ENCODE data around the gene PUM1. TPM values are rescaled to one million over a fixed set of nuclear protein-coding genes. Genes with fewer than 3 reads are reported as not detected.

PUM1 gene
- total RNA-seq, 1 experiment from 2014 or later: 109 TPM

DNA sequence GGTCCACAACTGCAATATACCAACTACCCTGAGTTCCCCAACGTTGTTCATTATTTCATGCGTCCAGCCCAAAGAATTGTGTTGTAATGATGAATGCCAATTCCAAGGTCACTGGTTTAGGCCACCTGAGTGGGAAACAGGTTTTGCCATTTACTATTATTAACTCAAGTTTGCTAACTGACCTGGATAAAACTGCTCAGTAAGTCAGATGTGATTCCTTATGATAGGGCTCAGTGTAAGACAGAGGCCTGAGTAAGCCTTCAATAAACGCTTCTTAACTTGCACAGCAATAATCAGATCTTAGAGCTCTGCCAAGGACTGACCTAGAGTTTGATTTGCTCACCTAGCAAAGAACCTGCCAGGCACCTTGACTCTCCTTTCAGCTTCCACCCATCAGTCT lies 10.0 kb downstream of the PUM1 start:
- POLR2A ChIA-PET: no interaction called here
- Histone ChIP-seq H3K4me3 (ENCODE audit: low read depth in 2 of 2, low read length in 2 of 2) (no peak overlapping the region), H3K36me3 (ENCODE audit: control insufficient read depth, insufficient read depth, low read length) (peaks cover 18% of the 10 kb centered on the region; the same call in 1 of the 2 replicates), H3K27ac (ENCODE audit: low read length) (no peak overlapping the region), H3K27me3 (ENCODE audit: control insufficient read depth, insufficient read depth, low read length) (no peaks in the 10 kb centered on the region), H3K4me1 (ENCODE audit: control insufficient read depth, insufficient read depth, low read length) (no peaks in the 10 kb centered on the region), H3K9me3 (ENCODE audit: control insufficient read depth, insufficient read depth, low read depth, low read length) (no peaks in the 10 kb centered on the region)
- intact Hi-C loops (cut with micrococcal nuclease; ENCODE audit: unreplicated experiment) (no loop called here), in situ Hi-C loops (cut with HindIII; ENCODE audit: low pct_unique_long_range_greater_than_20kb, low sequenced_read_pairs) (no loop called here)
- CTCF ChIA-PET: no interaction called here
- ATAC-seq (no peak), DNase-seq (ENCODE audit: low read depth, low spot score) (no peak)
- TF ChIP-seq, protein P1, sequence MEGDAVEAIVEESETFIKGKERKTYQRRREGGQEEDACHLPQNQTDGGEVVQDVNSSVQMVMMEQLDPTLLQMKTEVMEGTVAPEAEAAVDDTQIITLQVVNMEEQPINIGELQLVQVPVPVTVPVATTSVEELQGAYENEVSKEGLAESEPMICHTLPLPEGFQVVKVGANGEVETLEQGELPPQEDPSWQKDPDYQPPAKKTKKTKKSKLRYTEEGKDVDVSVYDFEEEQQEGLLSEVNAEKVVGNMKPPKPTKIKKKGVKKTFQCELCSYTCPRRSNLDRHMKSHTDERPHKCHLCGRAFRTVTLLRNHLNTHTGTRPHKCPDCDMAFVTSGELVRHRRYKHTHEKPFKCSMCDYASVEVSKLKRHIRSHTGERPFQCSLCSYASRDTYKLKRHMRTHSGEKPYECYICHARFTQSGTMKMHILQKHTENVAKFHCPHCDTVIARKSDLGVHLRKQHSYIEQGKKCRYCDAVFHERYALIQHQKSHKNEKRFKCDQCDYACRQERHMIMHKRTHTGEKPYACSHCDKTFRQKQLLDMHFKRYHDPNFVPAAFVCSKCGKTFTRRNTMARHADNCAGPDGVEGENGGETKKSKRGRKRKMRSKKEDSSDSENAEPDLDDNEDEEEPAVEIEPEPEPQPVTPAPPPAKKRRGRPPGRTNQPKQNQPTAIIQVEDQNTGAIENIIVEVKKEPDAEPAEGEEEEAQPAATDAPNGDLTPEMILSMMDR (IDR thresholded peaks at IDR 0.05): no peak
- no TSS peak for BruUV-seq (replicated peaks)

DNA sequence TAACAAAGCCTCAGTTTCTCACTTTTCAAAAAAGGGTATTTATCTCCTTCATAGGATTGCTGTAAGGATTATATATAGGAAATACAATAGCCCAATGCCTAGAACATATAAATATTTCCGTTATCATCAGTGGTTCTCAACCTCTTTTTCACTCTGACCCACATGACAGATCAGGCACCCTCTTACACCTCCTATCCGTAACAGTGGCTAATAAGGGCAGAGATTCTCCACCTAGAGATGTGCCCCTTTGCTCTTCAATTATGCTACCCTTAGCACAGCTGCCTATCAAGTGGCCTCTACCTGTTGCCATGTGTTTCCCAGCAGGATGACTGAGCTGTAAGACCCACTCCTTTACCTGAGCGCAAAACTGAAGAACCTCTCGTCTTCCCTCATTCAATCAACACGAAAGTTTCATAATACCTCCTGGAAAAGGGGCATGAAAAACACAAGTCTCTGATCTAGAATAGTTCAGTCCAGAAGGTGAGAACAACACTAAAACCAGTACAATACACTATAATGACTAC lies 10.5 kb downstream of the PUM1 start:
- POLR2A ChIA-PET: interaction anchor here (0.6 kb wide), 1 partner anchor 323 kb away, joined by 12 read pairs; no protein-coding TSS in a partner anchor
- Histone ChIP-seq H3K36me3 (ENCODE audit: control insufficient read depth, insufficient read depth, low read length) (peaks cover 18% of the 10 kb centered on the region; the same call in 1 of the 2 replicates), H3K4me1 (ENCODE audit: control insufficient read depth, insufficient read depth, low read length) (no peaks in the 10 kb centered on the region), H3K27me3 (ENCODE audit: control insufficient read depth, insufficient read depth, low read length) (no peaks in the 10 kb centered on the region), H3K9me3 (ENCODE audit: control insufficient read depth, insufficient read depth, low read depth, low read length) (no peaks in the 10 kb centered on the region), H3K27ac (ENCODE audit: low read length) (no peak overlapping the region), H3K4me3 (ENCODE audit: low read depth in 2 of 2, low read length in 2 of 2) (no peak overlapping the region)
- TF ChIP-seq POLR2AphosphoS5 (IDR thresholded peaks at IDR 0.05; ENCODE audit: low read depth, low read length): no peak
- TF ChIP-seq, protein P2, sequence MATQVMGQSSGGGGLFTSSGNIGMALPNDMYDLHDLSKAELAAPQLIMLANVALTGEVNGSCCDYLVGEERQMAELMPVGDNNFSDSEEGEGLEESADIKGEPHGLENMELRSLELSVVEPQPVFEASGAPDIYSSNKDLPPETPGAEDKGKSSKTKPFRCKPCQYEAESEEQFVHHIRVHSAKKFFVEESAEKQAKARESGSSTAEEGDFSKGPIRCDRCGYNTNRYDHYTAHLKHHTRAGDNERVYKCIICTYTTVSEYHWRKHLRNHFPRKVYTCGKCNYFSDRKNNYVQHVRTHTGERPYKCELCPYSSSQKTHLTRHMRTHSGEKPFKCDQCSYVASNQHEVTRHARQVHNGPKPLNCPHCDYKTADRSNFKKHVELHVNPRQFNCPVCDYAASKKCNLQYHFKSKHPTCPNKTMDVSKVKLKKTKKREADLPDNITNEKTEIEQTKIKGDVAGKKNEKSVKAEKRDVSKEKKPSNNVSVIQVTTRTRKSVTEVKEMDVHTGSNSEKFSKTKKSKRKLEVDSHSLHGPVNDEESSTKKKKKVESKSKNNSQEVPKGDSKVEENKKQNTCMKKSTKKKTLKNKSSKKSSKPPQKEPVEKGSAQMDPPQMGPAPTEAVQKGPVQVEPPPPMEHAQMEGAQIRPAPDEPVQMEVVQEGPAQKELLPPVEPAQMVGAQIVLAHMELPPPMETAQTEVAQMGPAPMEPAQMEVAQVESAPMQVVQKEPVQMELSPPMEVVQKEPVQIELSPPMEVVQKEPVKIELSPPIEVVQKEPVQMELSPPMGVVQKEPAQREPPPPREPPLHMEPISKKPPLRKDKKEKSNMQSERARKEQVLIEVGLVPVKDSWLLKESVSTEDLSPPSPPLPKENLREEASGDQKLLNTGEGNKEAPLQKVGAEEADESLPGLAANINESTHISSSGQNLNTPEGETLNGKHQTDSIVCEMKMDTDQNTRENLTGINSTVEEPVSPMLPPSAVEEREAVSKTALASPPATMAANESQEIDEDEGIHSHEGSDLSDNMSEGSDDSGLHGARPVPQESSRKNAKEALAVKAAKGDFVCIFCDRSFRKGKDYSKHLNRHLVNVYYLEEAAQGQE (IDR thresholded peaks at IDR 0.05; ENCODE audit: insufficient read depth in 1 of 2, low read depth in 2 of 2, low read length in 1 of 2): no peak
- ATAC-seq (no peak), DNase-seq (ENCODE audit: low read depth, low spot score) (no peak)
- in situ Hi-C loops (cut with HindIII; ENCODE audit: low pct_unique_long_range_greater_than_20kb, low sequenced_read_pairs): no loop called here
- no TSS peak for BruUV-seq (replicated peaks)
- intact Hi-C loops (cut with micrococcal nuclease; ENCODE audit: unreplicated experiment): no loop called here
- CTCF ChIA-PET: interaction anchor here (0.7 kb wide), 1 partner anchor 275 kb away, joined by 8 read pairs; no protein-coding TSS in a partner anchor

DNA sequence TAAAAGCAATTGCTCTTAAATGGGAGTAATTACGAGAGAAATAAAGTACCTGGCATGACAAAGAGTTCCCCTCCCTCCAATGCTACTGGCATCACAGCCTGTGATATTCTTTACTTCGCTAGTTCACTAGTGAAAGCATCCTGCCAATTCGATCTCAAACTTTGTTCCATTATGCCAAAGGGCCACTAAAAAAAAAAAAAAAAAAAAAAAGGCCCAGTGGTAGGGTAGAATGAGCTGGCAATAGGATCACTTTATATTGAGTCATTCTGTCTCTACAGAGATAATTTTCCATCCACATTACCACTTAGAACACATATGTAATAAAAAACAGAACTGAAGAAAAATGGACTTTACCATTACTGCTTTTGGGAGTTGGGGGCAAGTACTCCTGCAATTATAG lies 11.2 kb downstream of the PUM1 start:
- Histone ChIP-seq H3K9me3 (ENCODE audit: control insufficient read depth, insufficient read depth, low read depth, low read length) (no peaks in the 10 kb centered on the region), H3K27ac (ENCODE audit: low read length) (no peak overlapping the region), H3K4me1 (ENCODE audit: control insufficient read depth, insufficient read depth, low read length) (no peaks in the 10 kb centered on the region), H3K27me3 (ENCODE audit: control insufficient read depth, insufficient read depth, low read length) (no peaks in the 10 kb centered on the region), H3K4me3 (ENCODE audit: low read depth in 2 of 2, low read length in 2 of 2) (no peak overlapping the region), H3K36me3 (ENCODE audit: control insufficient read depth, insufficient read depth, low read length) (peaks cover 18% of the 10 kb centered on the region; the same call in 1 of the 2 replicates)
- TF ChIP-seq TCF7L2 (IDR thresholded peaks at IDR 0.05; ENCODE audit: low read depth, low read length) (no peak), SIN3A (IDR thresholded peaks at IDR 0.05; ENCODE audit: borderline replicate concordance, insufficient read depth, low read depth, low read length) (no peak), POLR2AphosphoS5 (IDR thresholded peaks at IDR 0.05; ENCODE audit: low read depth, low read length) (no peak)
- TF ChIP-seq, protein P2 (IDR thresholded peaks at IDR 0.05; ENCODE audit: insufficient read depth in 1 of 2, low read depth in 2 of 2, low read length in 1 of 2): no peak
- TF ChIP-seq, protein P1 (IDR thresholded peaks at IDR 0.05): no peak
- CTCF ChIA-PET: interaction anchor here (0.7 kb wide), 1 partner anchor 275 kb away, joined by 8 read pairs; no protein-coding TSS in a partner anchor
- no TSS peak for BruUV-seq (replicated peaks)
- ATAC-seq: no peak
- intact Hi-C loops (cut with micrococcal nuclease; ENCODE audit: unreplicated experiment): no loop called here
- in situ Hi-C loops (cut with HindIII; ENCODE audit: low pct_unique_long_range_greater_than_20kb, low sequenced_read_pairs): no loop called here
- no peak for DNase-seq (ENCODE audit: low read depth, low spot score)
- POLR2A ChIA-PET: interaction anchor here (0.6 kb wide), 1 partner anchor 323 kb away, joined by 12 read pairs; no protein-coding TSS in a partner anchor

All from Panc1 (cell line).